ENCODE measurements around the gene SLX4IP. TPM values are rescaled to one million over a fixed set of nuclear protein-coding genes. Genes with fewer than 3 reads are reported as not detected.

Gene SLX4IP
- total and polyA plus RNA-seq, 2 of the 13 experiments (the other 11 are each of a cell fraction or from before 2014, with no cell fraction given): 3.6 to 7.3 TPM

DNA sequence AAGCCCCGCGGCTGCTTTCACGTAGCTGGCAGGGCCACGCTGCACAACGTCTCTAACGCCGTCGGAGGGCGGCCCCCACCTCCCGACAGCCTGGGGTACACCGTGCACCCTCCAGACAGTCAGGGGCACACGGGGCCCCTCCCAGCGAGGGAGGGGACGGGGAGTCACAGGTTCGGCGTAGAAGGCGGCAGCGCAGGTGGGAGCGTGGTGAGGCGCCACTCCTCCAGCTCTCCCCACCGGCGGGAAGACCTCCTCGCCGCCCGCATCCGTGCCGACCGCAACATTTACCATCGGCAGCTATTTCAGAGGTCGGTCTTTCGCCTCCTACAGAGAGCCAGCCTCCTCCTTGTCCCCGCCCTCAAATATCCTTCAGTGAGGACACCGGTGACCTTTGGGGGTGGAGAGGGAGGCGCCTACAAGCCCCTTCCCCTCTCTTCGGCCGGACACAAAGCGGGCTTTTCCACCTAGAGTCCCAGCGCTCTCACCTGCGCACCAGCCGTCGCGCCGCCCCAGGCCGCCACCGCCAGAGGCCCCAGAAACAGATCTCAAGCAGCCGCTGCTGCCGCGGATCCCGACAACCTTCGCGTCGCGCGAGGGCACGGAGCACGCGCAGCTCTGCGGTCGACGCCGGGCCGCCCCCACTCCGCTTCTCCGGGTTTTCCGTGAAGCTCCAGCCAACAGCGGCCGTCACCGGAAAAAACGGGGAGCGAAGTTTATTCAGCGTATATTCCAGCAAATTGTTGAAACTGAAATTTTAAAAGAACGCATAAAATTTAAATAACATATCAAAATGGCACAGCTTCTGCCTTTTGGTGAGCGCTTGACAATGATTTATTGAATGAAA lies 1.3 kb upstream of the SLX4IP start, which contains the start of gene MKKS (continued):
- TF ChIP-seq, protein P1, sequence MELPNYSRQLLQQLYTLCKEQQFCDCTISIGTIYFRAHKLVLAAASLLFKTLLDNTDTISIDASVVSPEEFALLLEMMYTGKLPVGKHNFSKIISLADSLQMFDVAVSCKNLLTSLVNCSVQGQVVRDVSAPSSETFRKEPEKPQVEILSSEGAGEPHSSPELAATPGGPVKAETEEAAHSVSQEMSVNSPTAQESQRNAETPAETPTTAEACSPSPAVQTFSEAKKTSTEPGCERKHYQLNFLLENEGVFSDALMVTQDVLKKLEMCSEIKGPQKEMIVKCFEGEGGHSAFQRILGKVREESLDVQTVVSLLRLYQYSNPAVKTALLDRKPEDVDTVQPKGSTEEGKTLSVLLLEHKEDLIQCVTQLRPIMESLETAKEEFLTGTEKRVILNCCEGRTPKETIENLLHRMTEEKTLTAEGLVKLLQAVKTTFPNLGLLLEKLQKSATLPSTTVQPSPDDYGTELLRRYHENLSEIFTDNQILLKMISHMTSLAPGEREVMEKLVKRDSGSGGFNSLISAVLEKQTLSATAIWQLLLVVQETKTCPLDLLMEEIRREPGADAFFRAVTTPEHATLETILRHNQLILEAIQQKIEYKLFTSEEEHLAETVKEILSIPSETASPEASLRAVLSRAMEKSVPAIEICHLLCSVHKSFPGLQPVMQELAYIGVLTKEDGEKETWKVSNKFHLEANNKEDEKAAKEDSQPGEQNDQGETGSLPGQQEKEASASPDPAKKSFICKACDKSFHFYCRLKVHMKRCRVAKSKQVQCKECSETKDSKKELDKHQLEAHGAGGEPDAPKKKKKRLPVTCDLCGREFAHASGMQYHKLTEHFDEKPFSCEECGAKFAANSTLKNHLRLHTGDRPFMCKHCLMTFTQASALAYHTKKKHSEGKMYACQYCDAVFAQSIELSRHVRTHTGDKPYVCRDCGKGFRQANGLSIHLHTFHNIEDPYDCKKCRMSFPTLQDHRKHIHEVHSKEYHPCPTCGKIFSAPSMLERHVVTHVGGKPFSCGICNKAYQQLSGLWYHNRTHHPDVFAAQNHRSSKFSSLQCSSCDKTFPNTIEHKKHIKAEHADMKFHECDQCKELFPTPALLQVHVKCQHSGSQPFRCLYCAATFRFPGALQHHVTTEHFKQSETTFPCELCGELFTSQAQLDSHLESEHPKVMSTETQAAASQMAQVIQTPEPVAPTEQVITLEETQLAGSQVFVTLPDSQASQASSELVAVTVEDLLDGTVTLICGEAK (IDR thresholded peaks at IDR 0.05): no peak
- TF ChIP-seq, protein P1 (CRISPR knock-in tag; IDR thresholded peaks at IDR 0.05): peak; percentile 93; the same call in 1 of the 2 replicates
- TF ChIP-seq GTF2F1 (IDR thresholded peaks at IDR 0.05; ENCODE audit: low read length): peak; percentile 83
- TF ChIP-seq ZFP36L1 (CRISPR knock-in tag; IDR thresholded peaks at IDR 0.05): peak; percentile 93; the same call in 1 of the 2 replicates
- TF ChIP-seq, protein P2, sequence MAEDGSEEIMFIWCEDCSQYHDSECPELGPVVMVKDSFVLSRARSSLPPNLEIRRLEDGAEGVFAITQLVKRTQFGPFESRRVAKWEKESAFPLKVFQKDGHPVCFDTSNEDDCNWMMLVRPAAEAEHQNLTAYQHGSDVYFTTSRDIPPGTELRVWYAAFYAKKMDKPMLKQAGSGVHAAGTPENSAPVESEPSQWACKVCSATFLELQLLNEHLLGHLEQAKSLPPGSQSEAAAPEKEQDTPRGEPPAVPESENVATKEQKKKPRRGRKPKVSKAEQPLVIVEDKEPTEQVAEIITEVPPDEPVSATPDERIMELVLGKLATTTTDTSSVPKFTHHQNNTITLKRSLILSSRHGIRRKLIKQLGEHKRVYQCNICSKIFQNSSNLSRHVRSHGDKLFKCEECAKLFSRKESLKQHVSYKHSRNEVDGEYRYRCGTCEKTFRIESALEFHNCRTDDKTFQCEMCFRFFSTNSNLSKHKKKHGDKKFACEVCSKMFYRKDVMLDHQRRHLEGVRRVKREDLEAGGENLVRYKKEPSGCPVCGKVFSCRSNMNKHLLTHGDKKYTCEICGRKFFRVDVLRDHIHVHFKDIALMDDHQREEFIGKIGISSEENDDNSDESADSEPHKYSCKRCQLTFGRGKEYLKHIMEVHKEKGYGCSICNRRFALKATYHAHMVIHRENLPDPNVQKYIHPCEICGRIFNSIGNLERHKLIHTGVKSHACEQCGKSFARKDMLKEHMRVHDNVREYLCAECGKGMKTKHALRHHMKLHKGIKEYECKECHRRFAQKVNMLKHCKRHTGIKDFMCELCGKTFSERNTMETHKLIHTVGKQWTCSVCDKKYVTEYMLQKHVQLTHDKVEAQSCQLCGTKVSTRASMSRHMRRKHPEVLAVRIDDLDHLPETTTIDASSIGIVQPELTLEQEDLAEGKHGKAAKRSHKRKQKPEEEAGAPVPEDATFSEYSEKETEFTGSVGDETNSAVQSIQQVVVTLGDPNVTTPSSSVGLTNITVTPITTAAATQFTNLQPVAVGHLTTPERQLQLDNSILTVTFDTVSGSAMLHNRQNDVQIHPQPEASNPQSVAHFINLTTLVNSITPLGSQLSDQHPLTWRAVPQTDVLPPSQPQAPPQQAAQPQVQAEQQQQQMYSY (CRISPR knock-in tag; IDR thresholded peaks at IDR 0.05): peak; percentile 99
- TF ChIP-seq ZNF136 (CRISPR knock-in tag; IDR thresholded peaks at IDR 0.05; ENCODE audit: low read depth): 0 out of 2 replicates have a peak, but pooled peaks have one; percentile 45
- TF ChIP-seq, protein P3, sequence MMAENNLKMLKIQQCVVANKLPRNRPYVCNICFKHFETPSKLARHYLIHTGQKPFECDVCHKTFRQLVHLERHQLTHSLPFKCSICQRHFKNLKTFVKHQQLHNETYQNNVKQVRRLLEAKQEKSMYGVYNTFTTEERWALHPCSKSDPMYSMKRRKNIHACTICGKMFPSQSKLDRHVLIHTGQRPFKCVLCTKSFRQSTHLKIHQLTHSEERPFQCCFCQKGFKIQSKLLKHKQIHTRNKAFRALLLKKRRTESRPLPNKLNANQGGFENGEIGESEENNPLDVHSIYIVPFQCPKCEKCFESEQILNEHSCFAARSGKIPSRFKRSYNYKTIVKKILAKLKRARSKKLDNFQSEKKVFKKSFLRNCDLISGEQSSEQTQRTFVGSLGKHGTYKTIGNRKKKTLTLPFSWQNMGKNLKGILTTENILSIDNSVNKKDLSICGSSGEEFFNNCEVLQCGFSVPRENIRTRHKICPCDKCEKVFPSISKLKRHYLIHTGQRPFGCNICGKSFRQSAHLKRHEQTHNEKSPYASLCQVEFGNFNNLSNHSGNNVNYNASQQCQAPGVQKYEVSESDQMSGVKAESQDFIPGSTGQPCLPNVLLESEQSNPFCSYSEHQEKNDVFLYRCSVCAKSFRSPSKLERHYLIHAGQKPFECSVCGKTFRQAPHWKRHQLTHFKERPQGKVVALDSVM (CRISPR knock-in tag; IDR thresholded peaks at IDR 0.05): 0 out of 2 replicates have a peak, but pooled peaks have one; percentile 45
- TF ChIP-seq ADNP (CRISPR knock-in tag; IDR thresholded peaks at IDR 0.05): no peak
- TF ChIP-seq KLF12 (CRISPR knock-in tag; IDR thresholded peaks at IDR 0.05; ENCODE audit: borderline replicate concordance): peak; percentile 51; the same call in 1 of the 2 replicates
